Astrocyte of the hippocampus (primary cell): ENCODE results near the gene TMEM119.

Source experiments
- DNase-seq: peaks from one replicate; pipeline ENCODE4 v3.0.0; 2011; ENCODE audit warnings: low read depth, low spot score

TMEM119 gene

GRCh38 chr12:108616941-108617858 lies 19.3 kb upstream of the TMEM119 start:
- no peak for DNase-seq

GRCh38 chr12:108616359-108616758 lies 18.5 kb upstream of the TMEM119 start:
- no peak for DNase-seq

GRCh38 chr12:108615918-108616317 lies 18.0 kb upstream of the TMEM119 start:
- DNase-seq, result no peak

GRCh38 chr12:108614639-108615038 lies 16.8 kb upstream of the TMEM119 start:
- no peak for DNase-seq

GRCh38 chr12:108614041-108614440 lies 16.2 kb upstream of the TMEM119 start:
- no peak for DNase-seq

GRCh38 chr12:108613548-108613947 lies 15.7 kb upstream of the TMEM119 start:
- DNase-seq, result no peak

GRCh38 chr12:108612788-108613282 lies 15.0 kb upstream of the TMEM119 start:
- no peak for DNase-seq

- DNase-seq, result peak; percentile 87
Observed at GRCh38 chr12:108611884-108612415, 14.1 kb upstream of the TMEM119 start.

- DNase-seq, result no peak
Observed at GRCh38 chr12:108610856-108611605, 13.1 kb upstream of the TMEM119 start.

- DNase-seq, result no peak
Observed at GRCh38 chr12:108610336-108610815, 12.5 kb upstream of the TMEM119 start.

GRCh38 chr12:108609537-108610335 lies 11.9 kb upstream of the TMEM119 start:
- peak; percentile 36 for DNase-seq

- DNase-seq, result no peak
Observed at GRCh38 chr12:108608616-108609015, 10.7 kb upstream of the TMEM119 start.

GRCh38 chr12:108607981-108608600 lies 10.2 kb upstream of the TMEM119 start:
- DNase-seq, result no peak

- DNase-seq, result no peak
Observed at GRCh38 chr12:108606492-108606891, 8.6 kb upstream of the TMEM119 start.

GRCh38 chr12:108605690-108606406 lies 8.0 kb upstream of the TMEM119 start:
- no peak for DNase-seq

GRCh38 chr12:108605000-108605689 lies 7.3 kb upstream of the TMEM119 start:
- no peak for DNase-seq

GRCh38 chr12:108604208-108604941 lies 6.5 kb upstream of the TMEM119 start:
- no peak for DNase-seq

- DNase-seq, result no peak
Observed at GRCh38 chr12:108603743-108604142, 5.9 kb upstream of the TMEM119 start.
